Liver (tissue), 9 donors: ENCODE results near the gene CTNNBL1. TPM values are rescaled to one million over a fixed set of nuclear protein-coding genes. Genes with fewer than 3 reads are reported as not detected.

Source experiments
- DNase-seq: peaks from one replicate; pipeline ENCODE4 v3.0.0-alpha.2; 2017; ENCODE audit warnings: low spot score
- H3K27ac ChIP-seq, 2 donors: one replicate each; pipeline ENCODE4 v1.7.0; 2013; ENCODE audit warnings: inconsistent platforms in 2 of 2, low read length in 2 of 2, control low read depth in 1 of 2, low read depth in 1 of 2, mild to moderate bottlenecking in 1 of 2
- H3K27me3 ChIP-seq, 4 donors: one replicate each; pipeline versions ENCODE4 v1.6.1 to v1.7.0; 2013; ENCODE audit warnings: low read length in 3 of 4, inconsistent platforms in 1 of 4, mild to moderate bottlenecking in 1 of 4, moderate library complexity in 1 of 4; ENCODE audit not compliant: control insufficient read depth in 4 of 4, insufficient read depth in 4 of 4
- H3K36me3 ChIP-seq, 4 donors: one replicate each; pipeline versions ENCODE4 v1.6.1 to v1.7.0; 2013; ENCODE audit warnings: low read length in 3 of 4, mild to moderate bottlenecking in 3 of 4, low read depth in 1 of 4, moderate library complexity in 1 of 4; ENCODE audit not compliant: control insufficient read depth in 4 of 4, insufficient read depth in 3 of 4
- H3K4me1 ChIP-seq, 4 donors: one replicate each; pipeline versions ENCODE4 v1.6.1 to v1.7.0; 2013; ENCODE audit warnings: low read length in 3 of 4, mild to moderate bottlenecking in 3 of 4, moderate library complexity in 1 of 4; ENCODE audit not compliant: control insufficient read depth in 4 of 4, insufficient read depth in 4 of 4
- H3K4me3 ChIP-seq, 3 donors: one replicate each; pipeline versions ENCODE4 v1.6.1 to v1.7.0; 2013; ENCODE audit warnings: low read length in 3 of 3, control low read depth in 1 of 3, low read depth in 1 of 3, mild to moderate bottlenecking in 1 of 3
- H3K9ac ChIP-seq, 2 donors: one replicate each; pipeline ENCODE4 v1.7.0; 2013; ENCODE audit warnings: low read length in 2 of 2, mild to moderate bottlenecking in 2 of 2, moderate library complexity in 2 of 2, control low read depth in 1 of 2, low read depth in 1 of 2
- H3K9me3 ChIP-seq, 4 donors: one replicate each; pipeline versions ENCODE4 v1.6.1 to v1.7.0; 2013; ENCODE audit warnings: low read length in 3 of 4; ENCODE audit not compliant: control insufficient read depth in 4 of 4
- ATF3 ChIP-seq: IDR thresholded peaks from 2 replicates; pipeline ENCODE4 v1.6.1; 2016; ENCODE audit warnings: antibody characterized with exemption
- CTCF ChIP-seq: fragments of 150-350 bp; IDR thresholded peaks from 2 replicates; pipeline ENCODE4 v1.5.1; 2017; ENCODE audit warnings: improper control_type of control experiment, low read depth, low read length; ENCODE audit not compliant: missing input control
- EGR1 ChIP-seq, 2 donors: IDR thresholded peaks; 2 replicates each; pipeline ENCODE4 v1.6.1; 2016 to 2018; ENCODE audit warnings: antibody characterized with exemption in 2 of 2, low read depth in 2 of 2
- FOXA1 ChIP-seq: IDR thresholded peaks from 2 replicates; pipeline ENCODE4 v1.6.1; 2016; ENCODE audit warnings: antibody characterized with exemption
- FOXA2 ChIP-seq: IDR thresholded peaks from 2 replicates; pipeline ENCODE4 v1.6.1; 2016; ENCODE audit warnings: antibody characterized with exemption
- GABPA ChIP-seq, 2 donors: IDR thresholded peaks in 1 of 2; conservative IDR thresholded peaks in 1 of 2; 2 replicates each; pipeline ENCODE4 v1.6.1; 2016; ENCODE audit warnings: antibody characterized with exemption in 2 of 2, mild to moderate bottlenecking in 1 of 2, moderate library complexity in 1 of 2
- HNF4A ChIP-seq, 2 donors: conservative IDR thresholded peaks; 2 replicates each; pipeline ENCODE4 v1.6.1; 2016; ENCODE audit warnings: antibody characterized with exemption in 2 of 2, mild to moderate bottlenecking in 2 of 2
- NR2F2 ChIP-seq: IDR thresholded peaks from 2 replicates; pipeline ENCODE4 v1.6.1; 2016; ENCODE audit warnings: antibody characterized with exemption
- RAD21 ChIP-seq, 2 donors: IDR thresholded peaks; 2 replicates each; pipeline ENCODE4 v1.6.1; 2016; ENCODE audit warnings: antibody characterized with exemption in 2 of 2, mild to moderate bottlenecking in 2 of 2
- REST ChIP-seq: IDR thresholded peaks from 2 replicates; pipeline ENCODE4 v1.6.1; 2016; ENCODE audit warnings: antibody characterized with exemption, mild to moderate bottlenecking
- RXRA ChIP-seq, 2 donors: IDR thresholded peaks; 2 replicates each; pipeline ENCODE4 v1.6.1; 2017 to 2018; ENCODE audit warnings: antibody characterized with exemption in 2 of 2, mild to moderate bottlenecking in 1 of 2
- SP1 ChIP-seq: IDR thresholded peaks from 2 replicates; pipeline ENCODE4 v1.6.1; 2018; ENCODE audit warnings: antibody characterized with exemption, mild to moderate bottlenecking
- TAF1 ChIP-seq: conservative IDR thresholded peaks from 2 replicates; pipeline ENCODE4 v1.6.1; 2016; ENCODE audit warnings: antibody characterized with exemption, mild to moderate bottlenecking
- YY1 ChIP-seq: IDR thresholded peaks from 2 replicates; pipeline ENCODE4 v1.6.1; 2016; ENCODE audit warnings: antibody characterized with exemption, mild to moderate bottlenecking
- ZBTB33 ChIP-seq: IDR thresholded peaks from 2 replicates; pipeline ENCODE4 v1.6.1; 2016; ENCODE audit warnings: antibody characterized with exemption
- WGBS: extraction: QIAGEN DNeasy Blood & Tissue Kit; methylation state at CpG from one replicate; pipeline ENCODE4 v1.1.7; 2013; 5-methylcytosine and 5-hydroxymethylcytosine counted together
- polyA plus RNA-seq, 2 donors: library from polyadenylated mRNA; stranded (reverse) in 1 of 2; unstranded in 1 of 2; fragments of 200-250 nt in 1 of 2; fragments of >200 nt in 1 of 2; fragmentation: Nextera tagmentation in 1 of 2; extraction: Ambion mirVana in 1 of 2; gene quantifications; one replicate each; pipeline versions ENCODE4 v1.2.1 to v1.2.3, GENCODE V29; 2013 to 2015
- total RNA-seq, 2 donors: library from RNA; depleted of rRNA; stranded (reverse); fragments of >200 nt; gene quantifications; one replicate each; pipeline ENCODE4 v1.2.3, GENCODE V29; 2014
- donor health status: healthy.
- donor health status: healthy.
- donor health status: healthy.
- donor health status: healthy.
- donor health status: healthy.

The CTNNBL1 gene
- total and polyA plus RNA-seq, 4 donors = 18.3 to 25.4 (median 20.3) TPM

GRCh38 chr20:37856932-37857660 is 163.3 kb downstream of the CTNNBL1 start:
- Histone ChIP-seq H3K36me3 (peaks cover 6 to 42% (median 28%) of the 10 kb centered on the region in 4 donors), H3K4me3 (no peak overlapping the region), H3K9ac (no peak overlapping the region), H3K27me3 (no peaks in the 10 kb centered on the region), H3K9me3 (no peaks in the 10 kb centered on the region), H3K4me1 (no peaks in the 10 kb centered on the region), H3K27ac (no peak overlapping the region)
- no peak for DNase-seq
- WGBS = 83% methylated on average over 10 of the region's 10 CpGs
- TF ChIP-seq FOXA2 = no peak
- no peak for TF ChIP-seq TAF1
- no peak for TF ChIP-seq GABPA (IDR thresholded peaks at IDR 0.05 in 1 of 2, conservative IDR thresholded peaks at IDR 0.05 in 1 of 2)
- no peak for TF ChIP-seq EGR1 (IDR thresholded peaks at IDR 0.05; ENCODE audit: low read depth in 2 of 2)

- H3K9ac ChIP-seq = no peak overlapping the region
- H3K9me3 ChIP-seq = no peaks in the 10 kb centered on the region
- H3K27ac ChIP-seq = no peak overlapping the region
- 91% methylated on average over 15 of the region's 15 CpGs for WGBS
- no peaks in the 10 kb centered on the region for H3K27me3 ChIP-seq
- H3K4me1 ChIP-seq = no peaks in the 10 kb centered on the region
- no peak for DNase-seq
- no peak for TF ChIP-seq TAF1
- no peak for TF ChIP-seq REST
- no peak for TF ChIP-seq GABPA (IDR thresholded peaks at IDR 0.05 in 1 of 2, conservative IDR thresholded peaks at IDR 0.05 in 1 of 2)
- TF ChIP-seq SP1 = no peak
- TF ChIP-seq NR2F2 = no peak
- TF ChIP-seq HNF4A (conservative IDR thresholded peaks at IDR 0.05) = no peak
- TF ChIP-seq FOXA2 = no peak
- no peak for TF ChIP-seq RXRA (IDR thresholded peaks at IDR 0.05)
- no peak for TF ChIP-seq ZBTB33
- TF ChIP-seq CTCF = no peak
- no peak for TF ChIP-seq ATF3
- TF ChIP-seq EGR1 (IDR thresholded peaks at IDR 0.05; ENCODE audit: low read depth in 2 of 2) = no peak
- TF ChIP-seq FOXA1 = no peak
- TF ChIP-seq YY1 = no peak
- no peak for TF ChIP-seq RAD21 (IDR thresholded peaks at IDR 0.05)
- H3K36me3 ChIP-seq = peaks cover 5 to 43% (median 24%) of the 10 kb centered on the region in 4 donors
- H3K4me3 ChIP-seq = no peak overlapping the region
These were observed 165.8 kb downstream of the CTNNBL1 start for GRCh38 chr20:37859406-37860171.
